Karpas-422 (cell line): ENCODE data around the gene EEF1AKMT3. TPM values are rescaled to one million over a fixed set of nuclear protein-coding genes. Genes with fewer than 3 reads are reported as not detected.

Source experiments
- DNase-seq: peaks from one replicate; pipeline ENCODE4 v3.0.0-alpha.2; 2015
- H2AFZ ChIP-seq: fragments of 200-600 bp; sonication (generic); 2 replicates; pipeline ENCODE4 v1.6.1; 2014; ENCODE audit warnings: antibody characterized with exemption, low read length, mixed read lengths
- H3K27ac ChIP-seq: fragments of 200-600 bp; sonication (generic); 2 replicates; pipeline ENCODE4 v1.5.1; 2014; ENCODE audit warnings: mild to moderate bottlenecking, low read length, moderate library complexity
- H3K27me3 ChIP-seq: fragments of 200-600 bp; sonication (generic); 2 replicates; pipeline ENCODE4 v1.6.1; 2014; ENCODE audit warnings: low read length, mixed read lengths
- H3K36me3 ChIP-seq: fragments of 200-600 bp; sonication (generic); 2 replicates; pipeline ENCODE4 v1.6.1; 2014; ENCODE audit warnings: low read length, mixed read lengths; ENCODE audit not compliant: insufficient read depth
- H3K4me1 ChIP-seq: fragments of 200-600 bp; sonication (generic); 2 replicates; pipeline ENCODE4 v1.6.1; 2014; ENCODE audit warnings: mild to moderate bottlenecking, low read length, mixed read lengths
- H3K4me2 ChIP-seq: fragments of 200-600 bp; sonication (generic); 2 replicates; pipeline ENCODE4 v1.6.1; 2014; ENCODE audit warnings: low read length, low read depth, mild to moderate bottlenecking; ENCODE audit not compliant: poor library complexity, severe bottlenecking
- H3K4me3 ChIP-seq: fragments of 200-600 bp; sonication (generic); 2 replicates; pipeline ENCODE4 v1.5.1; 2014; ENCODE audit warnings: mild to moderate bottlenecking, antibody characterized with exemption, low read length, mixed read lengths
- H3K79me2 ChIP-seq: fragments of 200-600 bp; sonication (generic); 2 replicates; pipeline ENCODE4 v1.6.1; 2014; ENCODE audit warnings: mild to moderate bottlenecking, low read length, mixed read lengths
- H3K9ac ChIP-seq: fragments of 200-600 bp; sonication (generic); 2 replicates; pipeline ENCODE4 v1.6.0; 2014; ENCODE audit warnings: low read length
- H3K9me2 ChIP-seq: fragments of 200-600 bp; sonication (generic), shearing (Covaris generic); replicated peaks from 2 replicates; pipeline ENCODE4 v1.6.0; 2014; ENCODE audit warnings: mild to moderate bottlenecking, low read length, moderate library complexity; ENCODE audit not compliant: insufficient read depth
- H3K9me3 ChIP-seq: fragments of 300-700, 200-600 bp; sonication (generic); 2 replicates; pipeline ENCODE4 v1.6.1; 2014; ENCODE audit warnings: low read length, mixed read lengths
- H4K20me1 ChIP-seq: fragments of 200-600 bp; sonication (generic); 2 replicates; pipeline ENCODE4 v1.6.1; 2014; ENCODE audit warnings: mild to moderate bottlenecking, antibody characterized with exemption, low read length, low read depth; ENCODE audit not compliant: insufficient read depth
- total RNA-seq: library from RNA; depleted of rRNA; stranded (reverse); fragments of >200 nt; shearing (Covaris generic); gene quantifications from 2 replicates; pipeline ENCODE4 v1.2.3, GENCODE V29; 2014; ENCODE audit warnings: low replicate concordance

EEF1AKMT3 gene
- total RNA-seq, 1 experiment from 2014 or later, result 5.5 TPM

DNA sequence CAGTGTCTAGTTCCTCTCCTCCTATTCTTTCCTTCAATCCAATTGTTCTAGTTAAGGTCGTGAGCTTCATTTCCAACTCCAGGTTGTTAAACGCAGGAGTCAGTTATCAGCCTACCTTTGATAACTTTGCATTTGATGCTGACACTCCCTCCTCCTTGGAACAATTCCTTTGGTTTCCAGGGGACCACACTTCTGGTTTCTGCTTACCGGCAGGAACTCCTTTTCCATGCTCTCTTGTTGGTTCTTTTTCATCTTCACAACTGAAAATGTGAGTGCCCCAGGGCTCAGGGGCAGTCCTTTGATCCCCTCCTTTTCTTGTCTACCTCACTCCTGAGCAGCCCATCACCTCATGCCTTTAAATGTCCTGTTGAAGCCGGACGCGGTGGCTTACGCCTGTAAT is 5.0 kb downstream of the EEF1AKMT3 start:
- H3K4me1 ChIP-seq, result peaks cover 25% of the 10 kb centered on the region

DNA sequence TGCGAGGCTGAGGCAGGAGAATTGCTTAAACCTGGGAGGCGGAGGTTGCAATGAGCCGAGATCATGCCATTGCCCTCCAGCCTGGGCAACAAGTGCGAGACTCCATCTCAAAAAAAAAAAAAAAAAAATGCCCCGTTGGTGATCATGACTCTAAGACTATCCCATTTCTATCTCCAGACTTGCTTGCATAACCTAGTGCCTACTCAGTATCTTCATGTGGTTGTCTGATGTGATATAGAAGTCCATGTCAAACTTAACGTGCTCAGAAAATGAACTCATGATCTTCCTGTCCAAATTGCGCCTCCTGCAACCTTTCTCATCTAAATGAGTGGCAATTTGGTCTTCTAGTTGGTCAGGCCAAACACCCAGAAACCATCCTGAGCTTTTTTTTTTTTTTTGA is 5.5 kb downstream of the EEF1AKMT3 start:
- Histone ChIP-seq H3K27me3 (no peaks in the 10 kb centered on the region), H3K4me1 (peaks cover 20% of the 10 kb centered on the region), H3K9me2 (no peaks in the 10 kb centered on the region), H3K4me2 (no peak overlapping the region), H2AFZ (no peak overlapping the region), H3K36me3 (no peaks in the 10 kb centered on the region), H4K20me1 (peaks cover 2% of the 10 kb centered on the region; the same call in 1 of the 2 replicates), H3K4me3 (no peak overlapping the region), H3K27ac (no peak overlapping the region), H3K9ac (no peak overlapping the region), H3K79me2 (peaks cover 4% of the 10 kb centered on the region), H3K9me3 (no peaks in the 10 kb centered on the region)
- no peak for DNase-seq

More for the DNA sequence above, 5.0 kb downstream of the EEF1AKMT3 start:
- peaks cover 4% of the 10 kb centered on the region; the same call in 1 of the 2 replicates for H3K79me2 ChIP-seq
- H3K4me3 ChIP-seq, result no peak overlapping the region
- H3K4me2 ChIP-seq, result no peak overlapping the region
- DNase-seq, result no peak
- H3K36me3 ChIP-seq, result no peaks in the 10 kb centered on the region
- no peaks in the 10 kb centered on the region for H3K9me3 ChIP-seq
- H2AFZ ChIP-seq, result no peak overlapping the region
- H3K27me3 ChIP-seq, result no peaks in the 10 kb centered on the region
- H3K9ac ChIP-seq, result no peak overlapping the region
- H4K20me1 ChIP-seq, result no peaks in the 10 kb centered on the region
- no peaks in the 10 kb centered on the region for H3K9me2 ChIP-seq
- H3K27ac ChIP-seq, result no peak overlapping the region

DNA sequence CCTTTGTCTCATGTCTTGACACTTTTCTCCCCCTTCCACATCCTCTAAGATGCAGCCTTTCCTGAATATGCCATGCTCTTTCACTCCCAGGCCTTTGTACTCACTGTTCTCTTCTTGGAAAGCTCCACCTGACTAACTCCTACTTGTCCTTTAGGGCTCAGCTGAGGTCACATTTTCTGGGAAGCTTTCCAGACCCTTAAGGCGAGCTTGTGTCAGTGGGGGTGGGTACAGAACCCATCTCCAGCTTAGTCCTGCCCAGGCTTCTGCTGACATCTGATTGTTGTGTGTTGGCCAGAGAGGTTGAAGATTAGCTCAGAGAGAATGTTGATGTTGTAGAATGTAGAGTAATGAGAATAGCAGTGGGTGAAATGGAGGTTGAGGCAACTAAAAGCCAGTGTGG is 7.3 kb downstream of the EEF1AKMT3 start:
- H3K27ac ChIP-seq, result no peak overlapping the region
- no peak overlapping the region for H2AFZ ChIP-seq
- no peak overlapping the region for H3K9ac ChIP-seq
- H3K27me3 ChIP-seq, result no peaks in the 10 kb centered on the region
- no peak overlapping the region for H3K4me2 ChIP-seq
- no peaks in the 10 kb centered on the region for H3K36me3 ChIP-seq
- peaks cover 20% of the 10 kb centered on the region for H3K79me2 ChIP-seq
- no peak for DNase-seq
- H4K20me1 ChIP-seq, result peaks cover 7% of the 10 kb centered on the region; the same call in 1 of the 2 replicates
- no peaks in the 10 kb centered on the region for H3K9me3 ChIP-seq
- H3K9me2 ChIP-seq, result no peaks in the 10 kb centered on the region
- peaks cover 22% of the 10 kb centered on the region for H3K4me1 ChIP-seq
- no peak overlapping the region for H3K4me3 ChIP-seq

DNA sequence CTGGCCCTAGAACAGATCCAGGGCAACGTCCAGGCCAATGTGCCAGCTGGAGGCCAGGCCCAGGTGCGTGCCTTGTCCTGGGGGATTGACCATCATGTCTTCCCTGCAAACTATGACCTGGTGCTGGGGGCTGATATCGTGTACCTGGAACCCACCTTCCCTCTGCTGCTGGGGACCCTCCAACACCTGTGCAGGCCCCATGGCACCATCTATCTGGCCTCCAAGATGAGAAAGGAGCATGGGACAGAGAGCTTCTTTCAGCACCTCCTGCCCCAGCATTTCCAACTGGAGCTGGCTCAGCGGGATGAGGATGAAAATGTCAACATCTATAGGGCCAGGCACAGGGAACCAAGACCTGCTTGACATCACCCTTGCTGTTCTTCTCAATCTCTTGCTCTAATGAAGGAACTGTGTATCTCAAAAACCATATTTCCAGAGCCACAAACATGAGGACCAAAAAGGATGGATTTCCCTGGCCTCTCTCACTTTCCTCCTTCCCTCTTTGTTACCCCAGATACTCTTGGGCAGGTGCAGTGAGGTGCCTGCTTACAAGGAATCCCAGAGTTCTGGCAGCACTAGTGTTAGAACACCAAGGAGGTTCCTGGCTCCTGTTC is 8.0 kb downstream of the EEF1AKMT3 start:
- H3K27ac ChIP-seq, result no peak overlapping the region
- no peak for DNase-seq
- H3K9ac ChIP-seq, result no peak overlapping the region
- no peaks in the 10 kb centered on the region for H3K27me3 ChIP-seq
- H4K20me1 ChIP-seq, result peaks cover 7% of the 10 kb centered on the region; the same call in 1 of the 2 replicates
- peaks cover under 1% of the 10 kb centered on the region; the same call in 1 of the 2 replicates for H3K36me3 ChIP-seq
- peaks cover 22% of the 10 kb centered on the region for H3K4me1 ChIP-seq
- no peaks in the 10 kb centered on the region for H3K9me2 ChIP-seq
- H3K79me2 ChIP-seq, result peaks cover 20% of the 10 kb centered on the region
- no peak overlapping the region for H2AFZ ChIP-seq
- H3K9me3 ChIP-seq, result no peaks in the 10 kb centered on the region
- H3K4me3 ChIP-seq, result no peak overlapping the region
- H3K4me2 ChIP-seq, result no peak overlapping the region

DNA sequence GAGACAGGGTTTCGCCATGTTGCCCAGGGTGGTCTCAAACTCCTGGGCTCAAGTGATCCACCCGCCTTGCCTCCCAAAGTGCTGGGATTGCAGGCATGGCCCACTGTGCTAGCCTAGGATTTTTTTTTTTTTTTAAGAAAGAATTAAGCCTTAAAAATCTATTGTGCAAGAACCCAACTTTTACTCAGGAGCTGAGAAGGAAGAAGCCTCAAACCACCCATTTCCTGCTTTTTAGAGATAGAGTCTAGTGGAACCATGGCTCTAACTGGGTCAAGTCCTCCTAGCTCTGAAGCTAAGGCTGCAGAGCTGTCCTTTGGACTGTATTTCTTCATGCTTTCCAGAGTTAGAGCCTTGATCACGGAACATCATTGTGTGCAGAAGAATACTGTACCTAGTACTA is 8.8 kb downstream of the EEF1AKMT3 start:
- H3K9me2 ChIP-seq, result no peaks in the 10 kb centered on the region
- DNase-seq, result no peak
- no peaks in the 10 kb centered on the region for H3K27me3 ChIP-seq
- peaks cover 24% of the 10 kb centered on the region for H3K79me2 ChIP-seq
- H3K9me3 ChIP-seq, result no peaks in the 10 kb centered on the region
- no peak overlapping the region; the same call in 1 of the 2 replicates for H2AFZ ChIP-seq
- peak overlapping the region; percentile 19; the same call in 1 of the 2 replicates for H3K27ac ChIP-seq
- peaks cover 7% of the 10 kb centered on the region; the same call in 1 of the 2 replicates for H4K20me1 ChIP-seq
- H3K9ac ChIP-seq, result no peak overlapping the region
- H3K4me2 ChIP-seq, result no peak overlapping the region
- H3K36me3 ChIP-seq, result peaks cover 9% of the 10 kb centered on the region; the same call in 1 of the 2 replicates
- H3K4me3 ChIP-seq, result no peak overlapping the region
- peaks cover 22% of the 10 kb centered on the region for H3K4me1 ChIP-seq

DNA sequence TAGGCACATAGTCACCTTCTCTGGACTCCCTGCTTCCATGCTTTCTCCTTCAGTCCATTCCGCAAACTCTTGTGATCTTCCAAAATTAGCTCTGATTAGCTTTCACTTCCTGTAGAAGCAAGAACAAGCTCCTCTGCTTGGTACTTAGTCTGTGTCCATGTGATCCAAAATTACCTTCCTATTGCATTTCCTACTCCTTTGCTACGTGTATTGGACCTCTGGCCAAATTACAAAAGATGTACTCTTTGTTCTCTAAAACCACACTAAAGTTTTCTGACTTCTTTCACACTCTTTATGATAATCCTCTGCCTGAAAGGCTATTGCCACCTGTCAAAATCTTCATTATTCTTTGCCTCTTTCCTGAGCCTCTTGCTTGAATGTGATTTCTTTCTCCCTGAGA is 9.4 kb downstream of the EEF1AKMT3 start:
- Histone ChIP-seq H3K36me3 (peaks cover 14% of the 10 kb centered on the region; the same call in 1 of the 2 replicates), H3K4me2 (peak overlapping the region; percentile 79), H3K9me2 (no peaks in the 10 kb centered on the region), H3K79me2 (peaks cover 29% of the 10 kb centered on the region), H3K9me3 (no peaks in the 10 kb centered on the region), H3K9ac (no peak overlapping the region), H3K27ac (peak overlapping the region; percentile 19), H4K20me1 (peaks cover 7% of the 10 kb centered on the region; the same call in 1 of the 2 replicates), H3K4me1 (peaks cover 22% of the 10 kb centered on the region), H2AFZ (peak overlapping the region; percentile 63), H3K4me3 (no peak overlapping the region), H3K27me3 (no peaks in the 10 kb centered on the region)
- no peak for DNase-seq

DNA sequence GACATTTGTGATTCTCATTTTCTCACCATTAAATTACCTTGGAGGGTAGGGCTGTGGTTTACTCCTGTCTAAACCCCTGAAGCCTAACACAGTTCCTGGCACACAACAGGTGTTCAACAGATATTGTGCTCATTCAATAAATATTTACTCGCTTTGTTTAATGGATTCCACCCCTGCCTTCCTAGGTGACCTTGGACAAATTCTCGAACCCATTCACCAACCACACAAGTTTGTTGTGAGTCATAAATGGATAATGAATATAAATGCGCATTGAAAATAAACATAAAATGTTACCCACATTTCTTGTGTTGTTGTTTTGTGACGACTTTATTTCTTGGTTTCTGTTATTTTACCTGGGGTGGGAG is 9.8 kb downstream of the EEF1AKMT3 start:
- Histone ChIP-seq H3K36me3 (peaks cover 19% of the 10 kb centered on the region; the same call in 1 of the 2 replicates), H4K20me1 (peaks cover 7% of the 10 kb centered on the region; the same call in 1 of the 2 replicates), H3K4me1 (peaks cover 22% of the 10 kb centered on the region), H2AFZ (peak overlapping the region; percentile 63; the same call in 1 of the 2 replicates), H3K9ac (no peak overlapping the region), H3K9me2 (no peaks in the 10 kb centered on the region), H3K27ac (no peak overlapping the region), H3K4me3 (peak overlapping the region; percentile 85; the same call in 1 of the 2 replicates), H3K9me3 (no peaks in the 10 kb centered on the region), H3K79me2 (peaks cover 32% of the 10 kb centered on the region), H3K27me3 (no peaks in the 10 kb centered on the region), H3K4me2 (peak overlapping the region; percentile 79)
- DNase-seq, result no peak

DNA sequence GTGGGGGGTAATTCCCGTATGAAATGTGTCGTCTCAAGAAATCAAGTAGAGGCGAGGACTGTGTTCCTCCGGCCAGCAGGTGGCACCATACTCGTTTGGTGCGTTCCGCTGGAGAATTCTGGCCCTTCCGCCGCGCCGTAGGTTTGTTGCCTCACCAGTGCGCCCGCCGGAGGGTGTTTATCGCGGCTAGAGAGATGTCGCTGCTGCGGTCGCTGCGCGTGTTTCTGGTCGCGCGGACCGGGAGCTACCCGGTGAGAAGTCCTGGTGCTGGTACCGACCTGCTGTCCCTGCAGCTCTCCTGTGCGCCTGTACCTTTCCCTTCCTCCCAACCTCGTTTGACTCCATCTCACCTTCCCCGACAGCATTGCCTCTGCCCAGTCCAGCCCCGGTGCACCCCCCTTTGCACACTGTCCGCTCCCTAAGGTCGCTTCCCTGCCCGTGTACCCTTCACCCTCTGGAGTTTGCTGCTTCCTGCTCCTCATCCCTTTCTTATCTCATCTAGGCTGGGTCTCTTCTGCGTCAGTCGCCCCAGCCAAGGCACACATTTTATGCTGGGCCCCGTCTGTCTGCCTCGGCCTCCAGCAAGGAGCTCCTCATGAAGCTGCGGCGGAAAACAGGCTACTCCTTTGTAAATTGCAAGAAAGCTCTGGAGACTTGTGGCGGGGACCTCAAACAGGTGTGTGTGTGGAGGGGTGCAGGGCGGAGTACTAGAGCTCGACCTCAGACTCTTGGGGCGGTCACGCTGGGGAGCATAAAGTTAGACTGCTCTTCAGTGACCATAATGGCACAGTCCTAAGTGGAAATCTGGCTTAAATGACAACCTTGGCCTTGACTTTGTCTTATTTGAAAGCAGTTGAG is 10.4 kb downstream of the EEF1AKMT3 start, which contains the start of gene TSFM:
TSFM (plus strand) TSS at position 180 of the 858 bp plus-strand sequence; CDS start at position 195, 15 bp downstream.
- Histone ChIP-seq H3K9ac (peak within 1 kb of the TSS; percentile 85), H3K4me1 (peaks cover 22% of the 10 kb centered on the region), H3K9me3 (no peaks in the 10 kb centered on the region), H4K20me1 (peaks cover 7% of the 10 kb centered on the region; the same call in 1 of the 2 replicates), H3K9me2 (no peaks in the 10 kb centered on the region), H3K27me3 (no peaks in the 10 kb centered on the region), H3K27ac (peak within 1 kb of the TSS; percentile 19), H3K36me3 (peaks cover 21% of the 10 kb centered on the region; the same call in 1 of the 2 replicates), H2AFZ (peak within 1 kb of the TSS; percentile 63), H3K4me3 (peak within 1 kb of the TSS; percentile 85), H3K79me2 (peaks cover 32% of the 10 kb centered on the region), H3K4me2 (peak within 1 kb of the TSS; percentile 79)
- DNase-seq, result peak; percentile 98
